Ramos (cell line): ENCODE data around the gene SLC6A15.

Source experiments
- in situ Hi-C: fragments of 300-500 bp; cut with MboI; formaldehyde crosslinking; loops from one replicate; pipeline ENCODE4 v1.14.3; 2022; ENCODE audit warnings: low sequenced_read_pairs; ENCODE audit not compliant: unreplicated experiment

Gene SLC6A15

GRCh38 chr12:84877340-84877739, 35.3 kb downstream of the SLC6A15 start:
- in situ Hi-C loops, result no loop called here

GRCh38 chr12:84875241-84875640, 37.4 kb downstream of the SLC6A15 start:
- in situ Hi-C loops, result no loop called here

- in situ Hi-C loops, result no loop called here
Measured at GRCh38 chr12:84874825-84875139, 37.8 kb downstream of the SLC6A15 start.

- in situ Hi-C loops, result no loop called here
Measured at GRCh38 chr12:84874125-84874824, 38.3 kb downstream of the SLC6A15 start.

GRCh38 chr12:84862186-84862585, 50.4 kb downstream of the SLC6A15 start:
- in situ Hi-C loops, result no loop called here

GRCh38 chr12:84860718-84861117, 51.9 kb downstream of the SLC6A15 start:
- in situ Hi-C loops, result no loop called here

GRCh38 chr12:84858796-84859195, 53.8 kb downstream of the SLC6A15 start:
- in situ Hi-C loops, result no loop called here

GRCh38 chr12:84857525-84858208, 54.9 kb downstream of the SLC6A15 start:
- in situ Hi-C loops, result no loop called here

GRCh38 chr12:84856156-84856900, 56.3 kb downstream of the SLC6A15 start:
- in situ Hi-C loops, result no loop called here

GRCh38 chr12:84843593-84844144, 68.9 kb downstream of the SLC6A15 start:
- in situ Hi-C loops, result no loop called here

GRCh38 chr12:84842406-84843013, 70.1 kb downstream of the SLC6A15 start:
- in situ Hi-C loops, result no loop called here

- in situ Hi-C loops, result no loop called here
Measured at GRCh38 chr12:84841591-84841990, 71.0 kb downstream of the SLC6A15 start.

GRCh38 chr12:84840356-84840755, 72.2 kb downstream of the SLC6A15 start:
- in situ Hi-C loops, result no loop called here

- in situ Hi-C loops, result no loop called here
Measured at GRCh38 chr12:84826925-84827324, 85.7 kb downstream of the SLC6A15 start.

- in situ Hi-C loops, result no loop called here
Measured at GRCh38 chr12:84825149-84825548, 87.5 kb downstream of the SLC6A15 start.

GRCh38 chr12:84822525-84822924, 90.1 kb downstream of the SLC6A15 start:
- in situ Hi-C loops, result no loop called here

GRCh38 chr12:84816916-84817695, 95.5 kb downstream of the SLC6A15 start:
- in situ Hi-C loops, result no loop called here

GRCh38 chr12:84814664-84815245, 97.8 kb downstream of the SLC6A15 start:
- in situ Hi-C loops, result no loop called here

GRCh38 chr12:84813780-84814663, 98.6 kb downstream of the SLC6A15 start:
- in situ Hi-C loops, result no loop called here
